Measurements from ENCODE around the gene CEACAM16.

DNA sequence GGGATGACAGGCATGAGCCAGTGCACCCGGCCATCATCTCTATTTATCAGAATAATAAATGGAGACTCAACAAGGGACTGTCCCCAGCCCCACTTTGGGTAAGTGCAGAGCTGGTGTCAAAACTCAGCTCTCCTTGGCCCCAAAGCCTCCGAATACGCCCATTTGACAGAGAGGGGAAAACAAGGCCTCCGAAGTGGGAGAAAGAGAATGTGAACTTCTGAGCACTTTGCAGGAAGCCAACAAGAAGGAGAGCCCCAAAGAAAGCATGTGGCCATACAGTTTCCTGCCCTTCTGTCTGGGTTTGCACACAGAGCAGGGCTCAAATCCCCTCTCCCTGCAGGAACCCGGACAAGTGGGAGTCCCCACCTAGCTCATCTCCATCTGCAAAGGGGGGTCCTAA lies 1.6 kb downstream of the CEACAM16 start:
- TF ChIP-seq, protein P1, sequence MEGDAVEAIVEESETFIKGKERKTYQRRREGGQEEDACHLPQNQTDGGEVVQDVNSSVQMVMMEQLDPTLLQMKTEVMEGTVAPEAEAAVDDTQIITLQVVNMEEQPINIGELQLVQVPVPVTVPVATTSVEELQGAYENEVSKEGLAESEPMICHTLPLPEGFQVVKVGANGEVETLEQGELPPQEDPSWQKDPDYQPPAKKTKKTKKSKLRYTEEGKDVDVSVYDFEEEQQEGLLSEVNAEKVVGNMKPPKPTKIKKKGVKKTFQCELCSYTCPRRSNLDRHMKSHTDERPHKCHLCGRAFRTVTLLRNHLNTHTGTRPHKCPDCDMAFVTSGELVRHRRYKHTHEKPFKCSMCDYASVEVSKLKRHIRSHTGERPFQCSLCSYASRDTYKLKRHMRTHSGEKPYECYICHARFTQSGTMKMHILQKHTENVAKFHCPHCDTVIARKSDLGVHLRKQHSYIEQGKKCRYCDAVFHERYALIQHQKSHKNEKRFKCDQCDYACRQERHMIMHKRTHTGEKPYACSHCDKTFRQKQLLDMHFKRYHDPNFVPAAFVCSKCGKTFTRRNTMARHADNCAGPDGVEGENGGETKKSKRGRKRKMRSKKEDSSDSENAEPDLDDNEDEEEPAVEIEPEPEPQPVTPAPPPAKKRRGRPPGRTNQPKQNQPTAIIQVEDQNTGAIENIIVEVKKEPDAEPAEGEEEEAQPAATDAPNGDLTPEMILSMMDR (IDR thresholded peaks at IDR 0.05; ENCODE audit: insufficient read depth, low read length) = no peak
- no peak for TF ChIP-seq POLR2AphosphoS5 (IDR thresholded peaks at IDR 0.05; ENCODE audit: low read depth)
